Measurements from ENCODE around the gene TMPRSS4.

GRCh38 chr11:118048472-118049370 lies 28.2 kb upstream of the TMPRSS4 start:
- TF ChIP-seq CTCF (IDR thresholded peaks at IDR 0.05; ENCODE audit: insufficient read depth, low read depth, low read length) (no peak), EZH2 (IDR thresholded peaks at IDR 0.05; ENCODE audit: insufficient read depth, low read length) (no peak)

All from astrocyte (in vitro differentiated cells and primary cell).